ENCODE data around the gene CD300LF. TPM values are rescaled to one million over a fixed set of nuclear protein-coding genes. Genes with fewer than 3 reads are reported as not detected.

CD300LF gene
- total RNA-seq, 1 donor from 2014 or later = 66.2 TPM

GRCh38 chr17:74729368-74729767 lies 16.6 kb upstream of the CD300LF start:
- Histone ChIP-seq H3K4me1 (peaks cover 14% of the 10 kb centered on the region), H3K27ac (no peak overlapping the region), H3K27me3 (ENCODE audit: low read depth) (no peaks in the 10 kb centered on the region), H3K36me3 (no peaks in the 10 kb centered on the region), H3K4me3 (no peak overlapping the region), H3K9me3 (no peaks in the 10 kb centered on the region)
- intact Hi-C loops (cut with DNase I) = no loop called here
- DNase-seq (no peak), ATAC-seq (no peak)
- TF ChIP-seq CTCF (IDR thresholded peaks at IDR 0.05) = no peak

- no peak overlapping the region for H3K27ac ChIP-seq
- no peak for TF ChIP-seq CTCF (IDR thresholded peaks at IDR 0.05)
- H3K36me3 ChIP-seq = no peaks in the 10 kb centered on the region
- DNase-seq (no peak), ATAC-seq (no peak)
- intact Hi-C loops (cut with DNase I) = no loop called here
- no peaks in the 10 kb centered on the region for H3K27me3 ChIP-seq (ENCODE audit: low read depth)
- no peak overlapping the region for H3K4me3 ChIP-seq
- no peaks in the 10 kb centered on the region for H3K9me3 ChIP-seq
- H3K4me1 ChIP-seq = peaks cover 14% of the 10 kb centered on the region
Measured at GRCh38 chr17:74728702-74729075, 16.0 kb upstream of the CD300LF start.

GRCh38 chr17:74728033-74728701 lies 15.4 kb upstream of the CD300LF start:
- ATAC-seq = no peak
- Histone ChIP-seq H3K4me3 (no peak overlapping the region), H3K4me1 (peaks cover 14% of the 10 kb centered on the region), H3K27me3 (ENCODE audit: low read depth) (no peaks in the 10 kb centered on the region), H3K27ac (no peak overlapping the region), H3K9me3 (no peaks in the 10 kb centered on the region), H3K36me3 (no peaks in the 10 kb centered on the region)
- no peak for DNase-seq
- no peak for TF ChIP-seq CTCF (IDR thresholded peaks at IDR 0.05)
- intact Hi-C loops (cut with DNase I) = no loop called here

GRCh38 chr17:74725111-74725510 lies 12.4 kb upstream of the CD300LF start:
- Histone ChIP-seq H3K4me1 (peaks cover 1% of the 10 kb centered on the region), H3K27ac (no peak overlapping the region), H3K36me3 (no peaks in the 10 kb centered on the region), H3K4me3 (no peak overlapping the region), H3K9me3 (no peaks in the 10 kb centered on the region), H3K27me3 (ENCODE audit: low read depth) (no peaks in the 10 kb centered on the region)
- no peak for TF ChIP-seq CTCF (IDR thresholded peaks at IDR 0.05)
- ATAC-seq (no peak), DNase-seq (no peak)
- intact Hi-C loops (cut with DNase I) = no loop called here

- no peaks in the 10 kb centered on the region for H3K36me3 ChIP-seq
- no peak overlapping the region for H3K4me3 ChIP-seq
- no peak overlapping the region for H3K27ac ChIP-seq
- no peaks in the 10 kb centered on the region for H3K27me3 ChIP-seq (ENCODE audit: low read depth)
- H3K9me3 ChIP-seq = no peaks in the 10 kb centered on the region
- ATAC-seq (no peak), DNase-seq (no peak)
- no peaks in the 10 kb centered on the region for H3K4me1 ChIP-seq
- no peak for TF ChIP-seq CTCF (IDR thresholded peaks at IDR 0.05)
- intact Hi-C loops (cut with DNase I) = no loop called here
Measured at GRCh38 chr17:74723891-74724290, 11.2 kb upstream of the CD300LF start.

Data from lower lobe of right lung (tissue), 2 donors.